IPS-18c (cell line): ENCODE measurements around the gene WWP2.

Experiments used
- H3K4me3 ChIP-seq: 2 replicates; pipeline ENCODE4 v1.7.0; 2013; ENCODE audit warnings: low read depth, mild to moderate bottlenecking, low read length, moderate library complexity; ENCODE audit not compliant: insufficient read depth
- H3K9me3 ChIP-seq: one replicate; pipeline ENCODE4 v1.6.1; 2013; ENCODE audit warnings: mild to moderate bottlenecking, low read length, moderate library complexity; ENCODE audit not compliant: control insufficient read depth, insufficient read depth

The WWP2 gene

GRCh38 chr16:69889295-69889964 lies 127.3 kb downstream of the WWP2 start:
- no peak overlapping the region for H3K4me3 ChIP-seq
- no peaks in the 10 kb centered on the region for H3K9me3 ChIP-seq

- no peak overlapping the region for H3K4me3 ChIP-seq
- H3K9me3 ChIP-seq: no peaks in the 10 kb centered on the region
Observed at GRCh38 chr16:69890114-69890891, 128.2 kb downstream of the WWP2 start.

- no peaks in the 10 kb centered on the region for H3K9me3 ChIP-seq
- H3K4me3 ChIP-seq: no peak overlapping the region
Observed at GRCh38 chr16:69890892-69891282, 128.8 kb downstream of the WWP2 start.

GRCh38 chr16:69892378-69892777 lies 130.2 kb downstream of the WWP2 start:
- no peak overlapping the region for H3K4me3 ChIP-seq

GRCh38 chr16:69893106-69893505 lies 131.0 kb downstream of the WWP2 start:
- H3K9me3 ChIP-seq: no peaks in the 10 kb centered on the region
- H3K4me3 ChIP-seq: no peak overlapping the region

More at GRCh38 chr16:69892378-69892777, 130.2 kb downstream of the WWP2 start:
- no peaks in the 10 kb centered on the region for H3K9me3 ChIP-seq

GRCh38 chr16:69894676-69895075 lies 132.5 kb downstream of the WWP2 start:
- H3K9me3 ChIP-seq: no peaks in the 10 kb centered on the region
- no peak overlapping the region for H3K4me3 ChIP-seq

GRCh38 chr16:69903865-69904415 lies 141.8 kb downstream of the WWP2 start:
- Histone ChIP-seq H3K4me3 (no peak overlapping the region), H3K9me3 (no peaks in the 10 kb centered on the region)

- H3K4me3 ChIP-seq: no peak overlapping the region
- no peaks in the 10 kb centered on the region for H3K9me3 ChIP-seq
Observed at GRCh38 chr16:69904495-69905170, 142.5 kb downstream of the WWP2 start.

GRCh38 chr16:69905171-69905555 lies 143.0 kb downstream of the WWP2 start:
- H3K4me3 ChIP-seq: no peak overlapping the region
- no peaks in the 10 kb centered on the region for H3K9me3 ChIP-seq

- no peak overlapping the region for H3K4me3 ChIP-seq
- H3K9me3 ChIP-seq: no peaks in the 10 kb centered on the region
Observed at GRCh38 chr16:69906838-69907401, 144.8 kb downstream of the WWP2 start.

GRCh38 chr16:69909043-69909442 lies 146.9 kb downstream of the WWP2 start:
- no peak overlapping the region for H3K4me3 ChIP-seq
- H3K9me3 ChIP-seq: no peaks in the 10 kb centered on the region

- H3K4me3 ChIP-seq: no peak overlapping the region
- peaks cover 2% of the 10 kb centered on the region for H3K9me3 ChIP-seq
Observed at GRCh38 chr16:69909760-69910159, 147.6 kb downstream of the WWP2 start.

- Histone ChIP-seq H3K4me3 (no peak overlapping the region), H3K9me3 (peaks cover 2% of the 10 kb centered on the region)
Observed at GRCh38 chr16:69910964-69911363, 148.8 kb downstream of the WWP2 start.

- Histone ChIP-seq H3K4me3 (no peak overlapping the region), H3K9me3 (peaks cover 2% of the 10 kb centered on the region)
Observed at GRCh38 chr16:69916462-69916861, 154.3 kb downstream of the WWP2 start.

GRCh38 chr16:69917311-69917710 lies 155.2 kb downstream of the WWP2 start:
- peaks cover 2% of the 10 kb centered on the region for H3K9me3 ChIP-seq
- H3K4me3 ChIP-seq: no peak overlapping the region

- Histone ChIP-seq H3K4me3 (no peak overlapping the region), H3K9me3 (peaks cover 2% of the 10 kb centered on the region)
Observed at GRCh38 chr16:69917739-69918138, 155.6 kb downstream of the WWP2 start.

- peaks cover 2% of the 10 kb centered on the region for H3K9me3 ChIP-seq
- H3K4me3 ChIP-seq: no peak overlapping the region
Observed at GRCh38 chr16:69918241-69918640, 156.1 kb downstream of the WWP2 start.
